HG02973 (cell line): ENCODE results near the gene CSNK2B.

Source experiments
- ATAC-seq: cut with Tn5 transposase; IDR thresholded peaks from one replicate; pipeline ENCODE4 v1.9.1; 2021; ENCODE audit warnings: moderate library complexity; ENCODE audit not compliant: unreplicated experiment

Gene CSNK2B

DNA sequence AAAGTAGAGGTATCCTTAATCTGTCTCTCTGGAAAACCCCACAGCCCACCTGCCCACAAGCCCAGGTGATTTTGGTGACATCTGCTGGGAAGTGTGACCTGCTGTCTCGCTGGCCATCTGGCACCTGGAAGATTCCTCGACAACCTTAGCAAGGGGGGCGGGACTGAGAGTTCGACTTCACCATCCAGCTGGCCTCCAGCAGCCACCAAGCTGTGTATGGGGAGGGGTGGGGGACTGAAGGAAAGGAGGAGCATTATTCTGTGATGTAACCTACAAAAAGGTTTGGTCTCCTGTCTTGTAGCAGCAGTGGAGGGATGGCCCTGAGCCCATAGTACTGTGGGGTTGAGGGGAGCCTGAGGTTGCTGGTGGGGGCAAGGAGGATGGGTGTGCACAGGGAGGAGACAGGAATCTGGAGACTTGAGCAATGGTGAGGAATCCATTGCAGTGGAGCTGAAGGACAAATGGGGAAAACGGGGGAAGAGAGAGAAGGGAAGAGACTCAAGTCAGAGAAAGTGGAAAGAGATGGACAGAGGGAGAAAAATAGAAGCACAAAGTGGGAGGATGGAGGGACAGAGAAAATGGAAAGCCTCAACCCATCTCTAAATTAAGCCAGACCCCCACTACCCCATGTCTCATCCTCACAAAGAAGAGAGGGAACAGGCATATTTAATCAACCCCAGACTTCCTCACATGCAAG, 44.8 kb downstream of the CSNK2B start:
- ATAC-seq: no peak

DNA sequence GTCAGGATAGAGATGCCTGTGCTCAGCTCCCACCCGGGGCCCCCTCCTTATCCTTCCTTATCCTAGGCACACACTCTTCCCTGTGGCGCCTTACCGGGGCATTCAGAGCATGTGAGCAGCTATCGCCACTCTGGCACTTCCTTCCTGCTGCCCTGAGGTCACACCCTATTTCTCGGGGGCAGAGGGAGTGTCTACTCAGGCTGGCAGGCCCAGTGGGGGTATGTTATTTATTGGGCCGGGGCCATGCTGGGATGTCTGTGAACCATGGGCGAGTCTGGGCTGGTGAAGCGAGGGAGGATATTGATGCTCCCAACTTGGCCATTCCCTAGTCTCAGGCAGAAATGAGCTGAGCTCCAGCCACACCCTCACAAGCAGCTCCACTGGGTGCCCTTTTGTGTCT, 45.4 kb downstream of the CSNK2B start:
- ATAC-seq: no peak

DNA sequence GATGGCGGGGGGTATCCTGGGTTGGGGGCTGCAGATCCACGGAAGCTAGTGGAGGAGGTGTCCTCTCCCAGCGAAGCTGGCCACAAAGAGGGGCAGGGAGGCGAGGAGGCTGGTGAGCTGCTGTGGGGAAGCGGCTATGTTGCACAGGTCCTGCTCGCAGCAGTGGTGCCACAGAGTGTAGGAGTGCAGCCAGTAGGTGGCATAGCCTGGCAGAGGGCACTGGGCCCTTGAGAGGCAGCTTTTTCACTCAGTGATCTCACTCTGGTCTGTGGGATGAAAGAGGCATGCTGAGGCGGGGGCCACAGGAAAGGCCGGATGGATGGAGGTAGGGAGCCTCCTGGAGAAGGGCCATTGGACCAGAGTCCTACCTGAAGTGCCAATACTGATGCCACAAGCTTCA, 46.4 kb downstream of the CSNK2B start:
- ATAC-seq: no peak

DNA sequence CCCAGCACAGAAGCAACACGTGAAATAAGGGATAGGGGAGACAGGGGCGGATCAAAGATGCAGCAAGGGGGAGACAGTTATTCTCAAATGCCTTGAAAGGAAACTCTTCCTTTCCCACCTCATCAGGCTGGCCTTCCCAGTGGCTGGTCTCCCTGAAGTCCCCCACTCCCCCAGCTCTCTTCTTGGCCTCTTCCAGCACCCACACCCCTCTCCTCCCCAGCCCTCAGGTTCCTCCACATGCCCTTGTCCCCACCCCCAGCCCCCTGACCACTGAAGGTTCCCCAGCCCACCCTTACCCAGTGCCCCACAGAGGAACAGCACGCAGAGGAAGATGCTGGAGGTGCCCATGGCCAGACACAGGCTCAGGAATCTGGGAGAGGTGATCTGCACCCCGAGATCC, 47.6 kb downstream of the CSNK2B start:
- ATAC-seq: no peak

DNA sequence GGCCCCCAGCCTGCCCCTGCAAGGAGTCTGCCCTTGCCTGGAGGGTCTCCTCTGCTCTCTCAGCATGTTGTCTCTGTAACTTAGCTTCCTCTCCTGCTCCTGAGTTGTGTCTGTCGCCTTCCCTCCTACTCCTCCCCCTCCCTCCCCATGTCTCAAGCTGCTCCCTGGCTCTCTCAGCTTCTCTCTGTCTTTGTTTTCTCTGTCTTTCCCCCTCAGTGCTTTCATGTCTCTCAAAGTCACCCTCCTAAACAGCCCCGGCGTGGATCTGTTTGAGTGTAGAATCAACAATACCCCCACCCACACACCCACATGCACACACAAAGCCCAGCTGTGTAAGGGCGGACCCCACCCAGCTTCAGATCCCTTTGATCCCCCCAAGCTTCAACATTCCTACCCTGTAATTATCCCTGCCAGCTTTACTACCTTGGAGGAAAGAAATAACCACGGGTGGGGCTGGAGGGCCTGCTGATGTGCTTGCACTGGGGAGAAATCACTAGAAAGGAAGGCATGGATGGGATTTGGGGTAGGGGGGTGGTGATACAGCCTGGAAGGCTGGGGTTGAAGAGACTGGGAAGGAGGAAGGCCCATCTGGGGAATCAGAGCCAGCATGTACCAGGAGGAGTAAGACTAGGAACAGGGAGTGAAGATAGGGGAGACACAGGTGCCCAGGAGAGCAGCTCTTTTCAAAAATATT, 48.3 kb downstream of the CSNK2B start:
- no peak for ATAC-seq

DNA sequence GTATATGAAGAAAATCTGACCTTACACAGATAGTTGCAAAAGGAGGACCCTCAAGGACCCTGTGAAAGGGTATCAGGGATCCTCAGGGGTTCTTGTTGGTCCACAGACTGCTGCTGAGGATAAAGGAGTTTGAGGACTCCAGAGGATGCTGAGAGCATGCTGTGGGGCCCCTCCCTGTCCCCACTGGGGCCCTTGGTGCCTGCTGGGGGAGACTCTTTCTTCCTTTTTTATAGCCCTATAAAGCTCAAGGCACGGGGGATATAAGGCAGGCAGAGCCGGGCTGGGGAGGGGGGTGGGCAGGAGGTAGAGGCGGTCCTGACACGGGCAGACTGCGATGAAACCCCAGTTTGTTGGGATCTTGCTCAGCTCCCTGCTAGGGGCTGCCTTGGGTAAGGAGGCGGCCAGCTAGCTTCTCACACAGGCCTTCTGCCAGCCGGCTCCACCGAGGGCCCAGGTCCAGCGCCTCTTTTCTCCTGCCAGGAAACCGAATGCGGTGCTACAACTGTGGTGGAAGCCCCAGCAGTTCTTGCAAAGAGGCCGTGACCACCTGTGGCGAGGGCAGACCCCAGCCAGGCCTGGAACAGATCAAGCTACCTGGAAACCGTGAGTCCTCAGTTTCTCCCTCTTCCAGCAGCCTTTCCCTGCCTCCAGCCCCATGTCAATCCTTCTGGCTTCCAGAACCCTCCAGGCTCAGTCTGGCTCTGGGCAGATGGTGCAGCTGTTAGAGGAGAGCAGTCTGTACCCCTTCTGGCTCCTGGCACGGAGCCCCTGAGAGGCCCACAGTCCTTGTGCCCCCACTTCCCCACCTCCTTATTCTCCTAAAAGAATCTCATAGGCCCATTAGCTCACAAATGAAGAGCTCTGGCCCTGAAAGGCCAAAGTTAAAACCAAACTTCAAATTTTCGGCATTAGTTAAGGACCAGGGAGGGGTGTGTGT, 49.4 kb downstream of the CSNK2B start, which contains the start of gene LY6G6D:
LY6G6D (plus strand) TSS at position 327 of the 937 bp plus-strand sequence; CDS start at position 335, 8 bp downstream.
- no peak for ATAC-seq

DNA sequence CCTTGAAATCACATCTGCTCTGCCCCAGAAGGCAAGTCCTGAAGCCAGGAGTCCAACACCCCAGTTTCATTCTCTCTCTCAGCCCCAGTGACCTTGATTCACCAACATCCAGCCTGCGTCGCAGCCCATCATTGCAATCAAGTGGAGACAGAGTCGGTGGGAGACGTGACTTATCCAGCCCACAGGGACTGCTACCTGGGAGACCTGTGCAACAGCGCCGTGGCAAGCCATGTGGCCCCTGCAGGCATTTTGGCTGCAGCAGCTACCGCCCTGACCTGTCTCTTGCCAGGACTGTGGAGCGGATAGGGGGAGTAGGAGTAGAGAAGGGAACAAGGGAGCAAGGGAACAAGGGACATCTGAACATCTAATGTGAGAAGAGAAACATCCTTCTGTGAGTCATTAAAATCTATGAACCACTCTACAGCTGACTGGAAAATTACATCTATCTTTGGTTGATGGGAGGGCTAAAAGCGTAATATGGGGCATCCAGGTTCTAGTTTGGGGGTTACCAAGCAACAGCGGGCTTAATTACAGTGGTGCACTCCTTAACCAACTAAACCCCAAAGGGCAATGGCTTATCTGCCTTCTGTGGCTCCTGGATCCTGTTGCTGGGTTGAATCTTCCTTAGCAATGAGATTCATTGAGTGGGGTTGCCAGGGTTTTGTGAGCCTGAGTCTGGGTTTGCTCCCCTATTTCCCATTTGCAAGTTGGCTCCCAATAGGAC, 51.8 kb downstream of the CSNK2B start:
- no peak for ATAC-seq

DNA sequence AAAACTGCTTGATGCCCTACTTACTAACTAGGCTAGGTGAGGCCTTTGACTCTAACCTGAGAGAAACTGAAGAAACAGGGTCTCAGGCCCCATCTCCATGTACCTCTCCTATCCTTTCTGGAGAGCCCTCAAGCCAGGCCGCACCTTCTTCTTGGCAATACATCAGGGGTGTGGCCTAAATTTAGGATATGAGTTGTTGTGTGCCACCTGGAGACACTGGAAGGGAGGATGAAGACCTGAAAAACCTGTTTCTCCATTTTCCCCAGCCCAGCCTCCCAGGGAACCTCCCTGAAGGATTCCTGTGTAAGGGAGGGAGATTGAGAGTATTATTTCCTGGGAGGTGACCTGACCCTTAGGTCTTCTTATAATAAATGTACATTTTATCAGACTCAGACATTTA, 52.4 kb downstream of the CSNK2B start:
- no peak for ATAC-seq

DNA sequence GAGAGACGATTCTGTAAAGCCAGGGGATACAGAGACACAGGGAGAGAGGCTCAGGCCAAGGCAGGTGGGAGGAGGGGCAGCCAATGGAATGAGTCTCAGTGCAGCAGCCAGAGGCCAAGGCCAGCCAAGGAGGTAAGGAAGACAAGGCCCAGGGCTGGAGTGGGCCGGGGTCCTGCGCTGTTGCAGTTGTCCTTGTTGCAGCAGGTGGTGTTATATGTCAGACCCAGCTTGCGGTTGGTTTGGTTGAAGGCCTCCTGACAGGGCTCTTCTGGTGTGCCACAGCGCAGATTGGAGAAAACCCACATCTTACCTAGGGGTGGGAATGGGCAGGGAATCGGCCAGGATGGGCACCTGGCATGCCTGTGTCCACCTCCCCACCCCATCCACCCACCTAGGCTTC, 53.1 kb downstream of the CSNK2B start:
- ATAC-seq: no peak
